HepG2 (cell line): ENCODE measurements around the gene RFC2. TPM values are rescaled to one million over a fixed set of nuclear protein-coding genes. Genes with fewer than 3 reads are reported as not detected.

Experiments
- AHR ChIP-seq: IDR thresholded peaks from 2 replicates; pipeline ENCODE4 v1.6.1; 2018; ENCODE audit warnings: missing genetic modification reagents, missing compliant biosample characterization
- ARID2 ChIP-seq: sonication (generic); formaldehyde crosslinking; IDR thresholded peaks from 2 replicates; pipeline ENCODE4 v1.8.1; 2022; ENCODE audit warnings: mild to moderate bottlenecking, missing genetic modification reagents, borderline replicate concordance
- FOXA3 ChIP-seq: IDR thresholded peaks from 2 replicates; pipeline ENCODE4 v1.6.1; 2016; ENCODE audit warnings: missing genetic modification reagents, missing compliant biosample characterization
- HIVEP1 ChIP-seq: sonication (generic); formaldehyde crosslinking; IDR thresholded peaks from 2 replicates; pipeline ENCODE4 v1.4.0; 2020; ENCODE audit warnings: mild to moderate bottlenecking, missing genetic modification reagents
- KAT8 ChIP-seq: IDR thresholded peaks from 2 replicates; pipeline ENCODE4 v1.6.1; 2016; ENCODE audit warnings: missing genetic modification reagents, missing compliant biosample characterization
- KDM5B ChIP-seq: sonication (generic); formaldehyde crosslinking; IDR thresholded peaks from 2 replicates; pipeline ENCODE4 v1.4.0; 2020; ENCODE audit warnings: missing genetic modification reagents, mild to moderate bottlenecking, borderline replicate concordance
- NCOA2 ChIP-seq: sonication (generic); formaldehyde crosslinking; IDR thresholded peaks from 2 replicates; pipeline ENCODE4 v1.8.0; 2022; ENCODE audit warnings: inconsistent platforms
- NFRKB ChIP-seq: fragments of 450-650 bp; IDR thresholded peaks from 2 replicates; pipeline ENCODE4 v1.6.1; 2017
- NPAS2 ChIP-seq: sonication (generic); formaldehyde crosslinking; IDR thresholded peaks from 2 replicates; pipeline ENCODE4 v1.8.0; 2022; ENCODE audit warnings: mild to moderate bottlenecking, missing genetic modification reagents, borderline replicate concordance
- NRL ChIP-seq: sonication (generic); formaldehyde crosslinking; IDR thresholded peaks from 2 replicates; pipeline ENCODE4 v1.5.0; 2020; ENCODE audit warnings: missing genetic modification reagents, mild to moderate bottlenecking, moderate library complexity, borderline replicate concordance
- SP4 ChIP-seq: sonication (generic); formaldehyde crosslinking; IDR thresholded peaks from 2 replicates; pipeline ENCODE4 v1.8.1; 2023; ENCODE audit warnings: mild to moderate bottlenecking, missing genetic modification reagents
- SSRP1 ChIP-seq: IDR thresholded peaks from 2 replicates; pipeline ENCODE4 v1.6.1; 2016; ENCODE audit warnings: control low read depth
- TP53 ChIP-seq: sonication (generic); formaldehyde crosslinking; conservative IDR thresholded peaks from 2 replicates; pipeline ENCODE4 v1.4.0; 2020; ENCODE audit warnings: missing genetic modification reagents
- ZBTB1 ChIP-seq: sonication (generic); formaldehyde crosslinking; IDR thresholded peaks from 2 replicates; pipeline ENCODE4 v1.4.0; 2020; ENCODE audit warnings: missing genetic modification reagents, borderline replicate concordance
- ZBTB34 ChIP-seq: sonication (generic); formaldehyde crosslinking; IDR thresholded peaks from 2 replicates; pipeline ENCODE4 v1.8.0; 2022; ENCODE audit warnings: mild to moderate bottlenecking, missing genetic modification reagents
- ZBTB7B ChIP-seq: sonication (generic); formaldehyde crosslinking; IDR thresholded peaks from 2 replicates; pipeline ENCODE4 v1.4.0; 2020; ENCODE audit warnings: missing genetic modification reagents
- ZFP62 ChIP-seq: sonication (generic); formaldehyde crosslinking; IDR thresholded peaks from 2 replicates; pipeline ENCODE4 v1.4.0; 2020; ENCODE audit warnings: missing genetic modification reagents
- ZGPAT ChIP-seq: IDR thresholded peaks from 2 replicates; pipeline ENCODE4 v1.6.1; 2016; ENCODE audit warnings: mild to moderate bottlenecking
- ZNF280B ChIP-seq: sonication (generic); formaldehyde crosslinking; IDR thresholded peaks from 2 replicates; pipeline ENCODE4 v1.5.0; 2020; ENCODE audit warnings: missing genetic modification reagents, mild to moderate bottlenecking, borderline replicate concordance
- ZNF326 ChIP-seq: sonication (generic); formaldehyde crosslinking; IDR thresholded peaks from 2 replicates; pipeline ENCODE4 v1.4.0; 2020; ENCODE audit warnings: missing genetic modification reagents, borderline replicate concordance
- ZNF34 ChIP-seq: sonication (generic); formaldehyde crosslinking; IDR thresholded peaks from 2 replicates; pipeline ENCODE4 v1.4.0; 2020; ENCODE audit warnings: mild to moderate bottlenecking, missing genetic modification reagents, borderline replicate concordance
- ZNF512B ChIP-seq: sonication (generic); formaldehyde crosslinking; IDR thresholded peaks from 2 replicates; pipeline ENCODE4 v1.5.1; 2020; ENCODE audit warnings: missing genetic modification reagents, mild to moderate bottlenecking, borderline replicate concordance
- ZNF724P ChIP-seq: sonication (generic); formaldehyde crosslinking; IDR thresholded peaks from 2 replicates; pipeline ENCODE4 v1.8.0; 2022; ENCODE audit warnings: missing genetic modification reagents, borderline replicate concordance
- ZNF773 ChIP-seq: sonication (generic); formaldehyde crosslinking; IDR thresholded peaks from 2 replicates; pipeline ENCODE4 v1.4.0; 2020; ENCODE audit warnings: missing genetic modification reagents, borderline replicate concordance
- polyA plus RNA-seq, 8 experiments: library from polyadenylated mRNA; depleted of rRNA in 3 of 8; stranded (reverse) in 7 of 8; unstranded in 1 of 8; fragments of >200 nt; fragmentation: Illumina TruSeq in 4 of 8; extraction: Trizol in 4 of 8; gene quantifications; 2 replicates each; pipeline versions ENCODE4 v1.2.1 to v1.2.3, GENCODE V29; 2011 to 2016; ENCODE audit warnings: low read depth in 4 of 8, missing spikeins in 1 of 8, mixed read lengths in 1 of 8; ENCODE audit not compliant: insufficient read depth in 1 of 8
- total RNA-seq, 5 experiments: library from RNA; depleted of rRNA; stranded (reverse); fragments of >200 nt; fragmentation: Illumina TruSeq; extraction: Trizol; gene quantifications; 2 replicates each; pipeline ENCODE4 v1.2.3, GENCODE V29; 2016; ENCODE audit warnings: low read depth in 1 of 5

The RFC2 gene
- total and polyA plus RNA-seq, 2 of the 13 experiments (the other 11 are each of a cell fraction or from before 2014, with no cell fraction given): 14.6 to 43.5 TPM

- TF ChIP-seq ZBTB34 (peak; percentile 57; the same call in 1 of the 2 replicates), SSRP1 (CRISPR knock-in tag) (no peak), ZNF773 (CRISPR knock-in tag) (no peak), FOXA3 (CRISPR knock-in tag) (0 out of 2 replicates have a peak, but pooled peaks have one; percentile 37), ZBTB1 (no peak), HIVEP1 (CRISPR knock-in tag) (no peak), NFRKB (no peak), NRL (CRISPR knock-in tag) (no peak; the same call in 1 of the 2 replicates), KDM5B (CRISPR knock-in tag) (no peak), ZFP62 (CRISPR knock-in tag) (no peak), ZNF280B (CRISPR knock-in tag) (no peak), ARID2 (CRISPR knock-in tag) (no peak), KAT8 (peak; percentile 63), ZNF326 (CRISPR knock-in tag) (no peak), SP4 (CRISPR knock-in tag) (no peak), ZGPAT (peak; percentile 61; the same call in 1 of the 2 replicates), AHR (CRISPR knock-in tag) (no peak), TP53 (CRISPR knock-in tag) (no peak), NCOA2 (CRISPR knock-in tag) (peak; percentile 78), ZNF724P (0 out of 2 replicates have a peak, but pooled peaks have one; percentile 48), ZNF34 (CRISPR knock-in tag) (0 out of 2 replicates have a peak, but pooled peaks have one; percentile 78), ZNF512B (CRISPR knock-in tag) (no peak), NPAS2 (CRISPR knock-in tag) (no peak), ZBTB7B (CRISPR knock-in tag) (no peak; the same call in 1 of the 2 replicates)
Measured at GRCh38 chr7:74292757-74293576, 38.8 kb upstream of the RFC2 start (continued).
